Amniotic stem cell (primary cell): ENCODE data around the gene MAGI1.

Experiments
- DNase-seq: peaks from one replicate; lab custom pipeline; 2025; lab: John Stamatoyannopoulos, UW

The MAGI1 gene

DNA sequence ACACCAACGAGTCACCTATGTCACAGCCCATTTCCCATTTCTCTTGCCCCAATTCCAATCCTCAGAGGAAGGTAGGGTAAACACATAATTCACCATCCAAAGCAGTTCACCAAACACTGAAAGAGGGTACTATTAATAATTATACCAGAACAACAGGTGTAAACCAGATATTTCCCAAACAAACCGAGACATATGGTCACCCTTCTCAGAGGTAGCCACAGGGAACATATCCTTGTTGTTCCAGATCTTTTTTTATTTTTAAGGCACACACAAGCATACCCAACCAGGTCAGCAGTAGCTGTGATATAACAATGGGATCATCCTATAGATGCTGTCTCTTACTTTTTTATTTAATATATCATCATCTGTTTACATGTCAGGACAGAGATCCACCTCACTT, 24.7 kb downstream of the MAGI1 start:
- no peak for DNase-seq

DNA sequence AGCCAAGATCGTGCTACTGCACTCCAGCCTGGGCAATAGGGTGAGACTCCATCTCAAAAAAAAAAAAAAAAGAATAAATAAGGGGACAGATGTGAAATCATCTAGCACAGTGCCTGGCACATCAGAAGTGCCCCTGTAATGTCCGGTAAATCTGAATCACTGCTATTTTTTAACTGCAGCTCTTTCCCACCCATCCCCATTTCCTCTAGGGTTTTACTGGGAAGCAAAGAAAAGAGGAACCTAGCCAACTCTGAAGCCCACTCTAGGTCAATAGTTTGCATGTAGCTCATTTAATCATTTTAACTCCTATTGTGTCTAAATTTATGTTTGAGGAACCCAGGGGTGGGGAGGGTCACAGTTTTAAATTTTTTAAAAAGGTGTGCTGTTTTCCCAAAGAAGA, 26.0 kb downstream of the MAGI1 start:
- DNase-seq, result no peak

DNA sequence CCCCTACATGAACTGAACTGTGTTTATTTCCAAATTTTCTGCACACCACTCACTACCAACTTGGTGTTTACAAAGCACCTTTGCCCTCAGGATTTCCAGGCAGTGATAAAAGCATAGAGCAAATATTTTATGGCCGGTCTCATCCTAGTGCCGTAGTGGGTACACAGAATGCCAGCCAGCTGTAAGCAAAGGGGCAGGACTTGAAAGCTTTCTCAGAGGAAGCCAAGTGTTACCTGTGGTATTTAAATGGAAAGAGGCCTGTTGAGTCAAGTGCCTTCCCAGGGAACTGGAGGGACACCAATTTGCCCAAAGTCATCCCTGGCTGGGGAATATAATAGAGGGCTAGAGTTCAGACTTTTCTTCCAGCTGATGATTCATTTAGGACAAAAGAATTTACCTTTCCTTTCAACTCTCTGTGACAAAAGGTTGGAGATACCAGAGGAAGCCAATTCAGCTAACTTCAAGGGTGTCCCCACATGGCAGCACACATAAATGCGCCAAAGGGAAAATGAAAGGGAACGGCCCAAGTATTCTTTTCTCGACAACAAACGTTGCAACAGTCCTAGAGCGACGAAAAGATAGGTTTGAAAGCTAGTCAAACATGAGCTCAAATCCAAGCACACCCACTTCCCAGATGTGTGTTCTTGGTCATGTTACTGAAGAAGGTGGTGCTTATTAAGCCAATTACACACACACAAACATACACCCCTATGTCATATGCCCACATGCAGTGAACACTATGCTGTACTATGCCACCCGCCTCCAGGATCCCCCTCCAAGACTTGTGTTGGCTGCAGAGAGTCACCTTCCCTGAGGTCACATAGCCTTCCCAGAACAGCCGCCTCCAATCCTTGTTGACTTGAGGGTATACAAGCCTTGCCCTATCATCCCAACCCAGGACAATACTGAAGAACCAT, 27.7 kb downstream of the MAGI1 start:
- no peak for DNase-seq

DNA sequence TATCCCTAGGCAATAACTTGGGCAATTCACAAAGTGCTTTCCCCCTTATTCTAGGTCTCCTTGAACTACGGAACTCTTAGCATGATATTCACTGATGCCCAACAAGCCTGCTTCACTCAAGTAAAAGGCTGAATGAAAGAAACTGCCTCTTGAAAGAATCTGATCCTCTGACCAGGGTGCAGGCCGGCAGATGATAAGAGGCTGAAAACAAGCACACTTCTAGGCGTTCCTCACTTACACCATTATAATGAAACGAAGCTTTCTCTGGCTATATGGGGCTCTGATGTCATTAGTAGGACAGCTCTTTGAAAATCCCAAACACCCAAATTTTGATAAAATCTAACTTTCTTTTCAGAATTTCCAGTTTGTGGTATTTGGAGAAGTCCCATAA, 28.4 kb downstream of the MAGI1 start:
- no peak for DNase-seq

DNA sequence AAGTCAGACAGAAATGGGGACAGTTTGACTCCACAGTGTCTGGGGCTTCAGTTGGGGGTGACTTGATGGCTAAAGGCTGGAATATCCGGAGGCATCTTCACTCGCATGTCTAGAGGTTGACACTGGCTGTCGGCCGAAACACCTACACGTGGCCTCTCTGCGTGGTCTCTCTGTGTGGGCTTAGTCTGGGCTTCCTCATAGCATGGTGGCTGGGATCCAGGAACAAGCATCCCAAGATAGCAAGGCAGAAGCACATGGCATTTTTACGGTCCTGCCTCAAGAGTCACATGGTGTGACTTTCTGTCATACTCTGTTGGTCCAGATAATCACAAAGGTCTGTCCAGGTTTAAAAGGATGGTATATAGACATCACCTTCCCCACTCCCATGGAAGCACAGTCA, 34.5 kb downstream of the MAGI1 start:
- no peak for DNase-seq

DNA sequence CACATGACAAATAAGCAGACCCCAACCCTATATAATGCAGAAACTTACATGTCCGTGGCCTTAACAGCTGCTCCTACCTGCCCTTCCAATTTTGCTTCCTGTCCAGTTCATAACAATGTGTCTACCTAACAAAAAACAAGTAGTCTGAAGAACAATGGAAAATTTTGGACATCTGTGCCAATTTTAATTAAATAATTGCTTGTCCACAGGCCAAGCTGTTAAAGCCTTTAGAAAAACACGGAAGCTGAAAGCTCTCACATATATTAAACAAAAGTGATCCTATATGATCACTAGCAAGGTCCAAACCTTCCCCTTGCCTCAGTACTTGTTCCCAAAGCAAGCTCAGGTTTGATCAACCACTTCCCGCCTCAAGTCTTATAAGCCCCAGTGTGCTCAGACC, 37.1 kb downstream of the MAGI1 start:
- no peak for DNase-seq

DNA sequence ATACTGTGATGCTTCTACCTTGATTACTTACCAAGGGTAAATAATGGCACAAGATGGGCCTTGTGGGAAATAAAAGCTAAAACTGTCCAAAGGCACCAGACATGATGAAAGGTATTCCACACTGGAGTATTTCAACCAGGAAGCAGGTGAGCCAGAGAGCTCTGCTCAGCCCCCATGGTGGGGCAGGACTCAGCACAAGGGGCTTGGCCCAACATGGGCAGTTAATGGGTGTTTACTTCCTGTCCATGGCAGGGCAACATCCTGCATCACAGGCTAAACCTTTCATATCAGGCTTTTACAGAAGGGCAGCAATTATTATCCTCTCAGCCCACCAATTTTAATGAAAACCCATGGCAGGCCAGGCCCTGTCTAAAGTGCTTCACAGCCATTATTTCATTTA, 38.2 kb downstream of the MAGI1 start:
- DNase-seq, result no peak

DNA sequence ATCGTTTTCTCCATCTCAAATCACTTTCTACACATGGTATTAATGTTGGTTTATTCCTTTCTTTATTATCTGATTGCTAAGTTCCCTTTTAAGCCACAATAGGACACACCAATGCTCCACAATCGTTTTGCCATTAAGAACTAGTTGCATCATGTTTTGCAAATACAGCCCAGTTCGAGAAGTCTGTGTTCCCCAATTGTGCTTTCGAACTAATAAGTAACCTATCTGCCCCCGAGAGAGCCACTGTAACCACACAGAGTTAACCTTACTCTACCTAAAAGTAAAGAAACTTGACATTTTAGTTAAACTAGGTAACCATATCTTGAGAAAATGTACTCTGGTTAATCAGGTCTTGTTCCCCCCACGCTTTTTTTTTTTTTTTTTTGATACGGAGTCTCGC, 39.1 kb downstream of the MAGI1 start:
- no peak for DNase-seq

DNA sequence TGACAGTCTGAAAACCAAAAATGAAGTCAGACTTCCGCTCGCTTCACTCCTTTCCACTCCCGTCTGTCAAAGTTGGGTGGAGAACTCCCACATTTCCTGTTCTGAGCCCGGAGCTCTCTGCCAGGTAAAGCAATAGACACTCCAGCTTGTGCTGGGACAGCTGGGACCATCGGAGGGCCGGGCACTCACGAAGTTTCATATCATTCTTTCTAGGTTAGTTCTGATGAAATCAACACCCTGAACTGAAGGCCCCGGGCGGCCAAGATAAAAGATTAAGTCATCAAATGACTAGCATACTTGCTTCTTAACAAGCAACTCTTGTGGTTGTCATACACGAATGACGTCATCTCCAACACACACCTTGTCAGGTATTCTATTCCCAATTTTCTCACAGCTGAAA, 42.1 kb downstream of the MAGI1 start:
- no peak for DNase-seq

DNA sequence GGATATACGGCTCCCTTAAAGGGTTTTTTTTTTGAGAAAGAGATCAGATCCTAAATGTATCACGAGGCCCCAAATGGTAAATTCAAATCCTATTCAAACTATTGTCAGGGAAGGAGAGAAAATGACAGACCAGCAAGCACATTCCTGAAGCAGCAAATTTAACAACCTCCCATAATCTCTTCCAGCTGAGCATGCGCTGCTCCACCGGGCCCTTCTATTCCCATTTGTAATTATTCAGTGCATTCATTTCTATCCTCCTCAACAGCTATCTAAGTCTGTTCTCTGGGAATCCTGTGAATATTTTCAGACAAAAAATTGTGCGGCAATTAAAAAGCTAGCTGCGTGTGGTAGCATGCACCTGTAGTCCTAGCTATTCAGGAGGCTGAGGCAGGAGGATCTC, 43.2 kb downstream of the MAGI1 start:
- no peak for DNase-seq

DNA sequence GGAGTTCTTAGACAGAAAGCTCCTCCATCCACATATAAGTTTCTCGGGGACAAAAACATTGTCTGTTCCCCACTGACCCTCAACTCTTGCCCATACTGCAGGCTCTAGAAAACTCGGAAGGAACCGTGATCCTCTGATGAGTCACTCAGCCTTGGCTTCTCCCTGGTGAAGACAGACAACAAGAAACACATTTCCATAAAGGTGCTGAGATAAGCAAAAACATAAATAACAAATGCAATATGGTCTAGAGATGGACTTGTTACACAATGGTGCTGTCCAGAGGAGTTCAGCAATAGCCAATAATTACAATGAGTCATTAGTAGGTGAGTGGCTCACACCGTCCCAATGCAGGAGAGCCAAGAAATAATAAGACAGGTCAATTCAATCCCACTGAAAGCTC, 43.7 kb downstream of the MAGI1 start:
- DNase-seq, result no peak

DNA sequence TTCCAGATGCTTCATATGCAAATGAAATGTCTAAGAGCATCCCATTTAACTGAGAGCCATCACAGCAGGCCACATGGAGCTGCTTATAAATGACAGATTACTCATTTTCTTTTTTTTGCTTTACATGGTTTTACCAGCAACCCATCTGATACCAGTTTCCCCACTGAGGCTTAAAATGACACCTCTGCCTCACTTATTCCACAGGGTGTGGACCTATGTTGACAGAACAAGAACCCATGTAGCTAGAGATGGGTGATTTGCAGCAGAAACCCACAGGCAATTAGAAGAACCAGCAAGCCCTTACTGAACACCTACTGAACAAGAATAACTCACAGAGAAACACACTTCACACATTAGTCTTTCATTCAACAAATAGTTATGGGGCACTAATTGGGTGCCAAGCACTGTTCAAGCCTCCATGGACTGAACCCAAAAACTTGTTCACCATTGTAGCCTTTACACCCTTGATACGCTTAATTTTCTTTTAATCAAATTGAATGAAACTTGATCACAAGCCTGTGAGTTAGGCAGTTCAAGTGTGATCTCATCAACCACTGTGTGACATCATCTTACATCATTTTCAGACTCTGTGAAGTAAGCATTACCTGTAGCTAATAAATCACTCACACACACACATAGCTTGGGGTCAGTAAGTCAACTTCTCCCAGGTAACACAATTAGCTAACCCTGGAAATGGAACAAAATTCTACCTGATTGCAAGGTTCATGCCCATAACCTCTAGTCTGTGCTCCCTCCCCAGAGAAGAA, 45.4 kb downstream of the MAGI1 start:
- no peak for DNase-seq

DNA sequence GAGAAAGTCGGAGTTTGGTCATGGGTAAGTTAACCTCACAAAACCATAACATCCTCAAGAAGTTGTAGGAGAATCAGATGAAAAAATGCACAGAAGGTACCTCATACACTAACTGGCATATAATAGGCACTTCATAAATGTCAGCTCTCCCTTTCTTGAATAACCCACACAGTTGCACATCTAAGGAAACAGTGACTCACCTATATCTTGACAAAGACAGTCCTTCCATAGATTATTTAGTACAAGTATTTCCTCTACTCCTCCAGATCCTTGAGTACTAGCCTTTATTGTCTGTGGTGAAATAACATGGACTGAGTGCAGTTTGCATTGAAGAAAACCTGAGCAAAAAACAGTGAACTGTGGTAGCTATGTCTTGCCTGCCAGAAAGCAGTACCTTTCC, 46.6 kb downstream of the MAGI1 start:
- no peak for DNase-seq

DNA sequence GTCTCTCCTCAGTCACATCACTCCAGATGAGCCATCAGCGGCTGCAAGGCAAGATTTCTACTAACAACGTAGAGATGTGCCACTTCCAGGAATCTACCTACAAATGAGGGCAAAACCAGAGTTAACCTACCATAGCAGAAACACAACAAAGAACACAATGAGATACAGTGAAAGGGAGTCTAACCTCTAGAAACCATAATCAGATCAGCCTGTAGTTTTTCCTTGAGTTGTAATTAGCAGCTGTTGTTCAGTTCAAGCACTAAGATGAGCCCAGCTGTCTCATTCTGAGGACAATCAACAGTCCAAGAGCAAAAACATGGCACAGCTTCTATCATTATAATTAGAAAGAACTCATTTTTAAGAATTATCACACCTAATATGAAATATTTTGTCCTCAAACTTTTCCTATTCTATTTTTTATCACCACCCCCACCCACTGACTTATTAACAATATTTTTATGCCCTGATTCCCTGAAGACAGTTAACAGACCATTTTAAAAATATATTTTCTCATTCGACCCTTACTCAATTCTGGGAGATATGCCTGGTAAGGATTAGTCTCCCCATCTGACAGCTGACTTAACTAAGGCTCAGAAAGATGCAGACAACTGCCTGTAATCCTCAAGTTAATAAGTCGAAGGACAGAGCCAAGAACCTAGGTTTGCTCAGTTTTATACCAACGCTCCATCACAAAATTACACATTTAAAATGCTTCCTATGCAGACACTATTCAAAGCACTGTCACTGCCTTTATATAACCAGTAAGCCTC, 50.1 kb downstream of the MAGI1 start:
- no peak for DNase-seq

DNA sequence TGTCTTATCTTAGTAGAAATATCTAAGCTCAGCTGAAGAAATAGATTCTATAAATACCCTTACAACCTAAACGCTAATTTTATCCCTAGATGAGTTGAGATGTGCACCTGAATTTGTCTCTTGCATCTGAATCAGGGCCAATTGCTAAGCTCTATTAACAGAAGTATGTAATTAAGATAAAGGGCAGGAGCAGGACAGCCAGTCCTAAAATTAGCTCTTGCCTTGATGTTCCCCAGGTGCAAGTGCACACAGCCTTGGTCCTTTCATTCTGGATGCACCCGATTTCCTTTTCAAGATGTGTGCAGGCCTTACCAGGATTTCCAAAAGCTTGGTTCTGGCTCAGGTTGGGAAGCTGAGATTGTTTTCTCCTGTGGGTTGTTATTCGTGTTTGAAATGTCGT, 52.4 kb downstream of the MAGI1 start:
- DNase-seq, result no peak

DNA sequence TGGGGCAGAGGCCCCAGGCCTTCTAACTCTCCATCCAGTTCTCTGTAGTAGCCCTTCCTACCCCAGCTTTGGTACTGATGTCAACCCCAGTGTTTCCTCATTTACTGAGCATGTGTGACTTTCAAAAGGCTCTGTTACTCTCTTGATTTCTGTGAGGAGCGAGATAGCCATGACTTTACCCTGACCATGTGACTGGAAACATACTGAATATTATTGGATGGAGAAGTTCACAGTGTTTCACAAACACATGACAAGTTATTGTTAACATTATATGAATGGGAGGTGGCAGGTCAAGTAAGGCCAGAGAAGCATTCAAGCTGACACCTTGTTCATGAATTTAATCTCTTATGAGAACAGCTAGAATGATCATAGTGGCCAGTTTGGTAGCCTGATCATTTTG, 53.7 kb downstream of the MAGI1 start:
- DNase-seq, result no peak

DNA sequence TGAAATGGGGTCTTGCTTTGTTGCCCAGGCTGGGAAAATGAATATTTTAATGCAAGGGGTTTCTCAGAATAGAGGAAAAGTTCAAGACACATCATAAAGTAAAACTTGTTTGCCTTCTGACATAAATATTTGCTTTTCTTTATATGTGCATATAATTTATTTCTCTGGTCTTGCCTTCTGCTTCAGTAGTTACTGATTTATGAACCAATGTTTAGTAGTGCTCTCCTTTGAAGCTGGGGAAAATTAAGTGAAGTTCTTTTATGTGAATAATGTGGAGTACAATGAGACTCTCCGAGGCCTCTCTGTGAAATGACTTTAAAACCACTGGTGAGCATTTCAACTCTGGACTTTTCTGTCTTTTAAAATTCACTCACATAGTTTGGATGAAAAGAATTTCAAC, 55.6 kb downstream of the MAGI1 start:
- DNase-seq, result no peak

DNA sequence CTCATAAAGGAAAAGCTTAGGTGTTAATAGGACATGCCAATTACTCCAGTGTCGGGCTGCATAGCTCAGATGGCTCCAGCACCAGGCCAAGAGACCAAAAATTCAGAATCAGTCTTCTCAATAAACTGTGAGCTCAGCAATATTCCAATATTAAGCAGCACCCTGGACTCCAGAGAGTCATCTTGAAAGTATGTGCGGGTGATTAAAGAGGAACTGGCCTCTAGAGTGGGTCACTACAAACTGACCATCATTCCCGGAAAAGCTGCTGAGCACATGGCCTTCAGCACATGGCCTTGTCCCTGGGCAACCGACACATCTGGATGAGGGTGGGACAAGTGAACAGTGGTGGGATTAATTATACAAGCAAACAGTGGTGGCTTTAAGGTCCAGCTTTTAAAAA, 59.0 kb downstream of the MAGI1 start:
- no peak for DNase-seq

DNA sequence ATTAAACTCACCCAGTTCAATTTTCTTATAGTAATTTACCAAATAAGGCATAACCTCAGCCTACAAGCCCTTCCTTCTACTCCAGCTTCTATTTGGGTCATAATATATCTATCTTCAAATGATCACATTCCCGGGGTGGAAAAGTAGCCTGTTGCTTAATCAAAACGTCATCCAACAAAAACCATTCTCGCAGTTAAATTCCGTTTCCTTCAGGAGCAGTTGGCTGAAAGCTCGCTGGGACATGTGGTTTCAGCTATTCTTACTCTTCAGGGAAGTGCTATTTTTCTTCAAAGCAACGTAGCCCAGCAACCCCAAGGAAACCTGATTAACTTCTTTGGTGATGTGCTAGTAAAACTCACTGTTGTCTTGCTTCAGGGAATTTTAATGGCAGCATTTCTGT, 59.6 kb downstream of the MAGI1 start:
- DNase-seq, result no peak

DNA sequence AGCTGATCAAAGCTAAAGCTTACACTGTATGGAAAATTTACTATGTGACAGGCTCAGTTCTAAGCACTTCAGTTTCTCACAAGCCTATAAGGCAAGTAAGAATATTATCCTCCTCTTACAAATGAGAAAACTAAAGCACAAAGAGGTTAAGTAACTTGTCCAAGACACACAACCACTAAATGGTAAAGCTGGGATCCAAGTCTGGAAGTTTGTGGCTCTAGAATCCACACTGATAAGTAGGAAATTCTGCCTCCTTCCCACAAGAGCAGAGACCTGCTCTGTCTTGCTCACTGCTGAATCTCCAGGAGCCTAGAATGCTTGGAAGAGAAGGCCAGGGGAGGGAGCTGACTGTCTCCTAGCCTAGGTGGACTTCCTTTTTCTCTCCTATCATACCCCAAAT, 60.6 kb downstream of the MAGI1 start:
- no peak for DNase-seq

DNA sequence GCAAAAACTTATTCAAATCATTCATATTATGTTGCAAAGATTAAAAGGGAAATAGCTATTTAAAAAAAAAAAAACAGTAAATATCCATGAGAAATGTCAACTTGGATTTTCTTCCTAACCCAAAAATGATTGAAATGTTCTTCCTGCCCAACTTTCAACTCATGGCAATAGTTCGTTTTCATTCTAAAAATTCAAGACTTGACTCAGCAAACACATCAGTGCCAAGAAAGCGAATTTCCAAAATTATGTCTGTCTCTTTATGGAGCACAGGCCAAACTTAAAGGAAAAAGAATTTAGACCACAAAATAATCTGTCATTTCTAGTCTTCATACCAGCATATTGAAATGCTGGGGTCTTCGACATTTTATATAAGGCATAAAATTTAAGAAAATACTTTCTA, 63.7 kb downstream of the MAGI1 start:
- DNase-seq, result no peak

DNA sequence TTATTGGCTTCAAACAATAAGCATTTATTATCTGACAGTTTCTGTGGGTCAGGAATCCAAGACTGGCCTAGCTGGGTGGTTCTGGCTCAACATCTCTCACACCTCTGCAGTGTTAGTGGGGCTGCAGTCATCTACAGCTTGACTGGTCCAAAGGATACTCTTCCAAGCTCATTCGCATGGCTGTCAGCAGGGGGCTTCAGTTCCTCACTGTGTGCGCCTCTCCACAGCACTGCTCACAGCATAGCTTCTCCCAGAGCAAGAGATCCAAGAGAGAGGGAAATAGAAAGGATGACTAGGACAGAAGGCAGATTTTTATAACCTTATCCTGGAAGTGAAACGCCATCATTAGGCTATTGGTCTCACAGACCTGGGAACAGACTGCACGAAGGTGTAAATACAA, 64.2 kb downstream of the MAGI1 start:
- DNase-seq, result no peak

DNA sequence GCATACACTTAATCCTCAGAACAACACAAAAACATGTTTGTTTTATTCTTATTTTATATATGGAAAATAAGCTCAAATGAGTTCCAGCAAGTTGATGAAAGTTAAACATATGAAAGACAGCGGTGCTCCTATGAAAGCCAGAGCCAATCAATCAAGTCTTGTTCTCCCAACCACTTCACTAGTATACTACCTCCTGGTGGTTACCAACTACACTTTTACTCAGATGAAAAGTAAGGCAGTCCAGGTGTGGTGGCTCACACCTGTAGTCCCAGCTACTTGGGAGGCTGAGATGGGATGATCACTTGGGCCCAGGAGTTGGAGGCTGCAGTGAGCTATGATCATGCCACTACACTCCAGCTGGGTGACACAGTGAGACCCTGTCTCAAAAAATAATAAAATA, 66.0 kb downstream of the MAGI1 start:
- DNase-seq, result no peak
